Ishikawa (cell line): Measurements from ENCODE around the gene STAC3.

Source experiments
- CEBPB ChIP-seq: IDR thresholded peaks from 2 replicates; pipeline ENCODE4 v1.6.1; 2012
- CREB1 ChIP-seq: IDR thresholded peaks from 2 replicates; pipeline ENCODE4 v1.6.1; 2012; ENCODE audit warnings: low read depth
- EGR1 ChIP-seq: IDR thresholded peaks from 2 replicates; pipeline ENCODE4 v1.6.1; 2012
- EP300 ChIP-seq: IDR thresholded peaks from 2 replicates; pipeline ENCODE4 v1.6.1; 2012; ENCODE audit warnings: borderline replicate concordance
- FOXM1 ChIP-seq: IDR thresholded peaks from 2 replicates; pipeline ENCODE4 v1.6.1; 2012; ENCODE audit warnings: low read depth, borderline replicate concordance
- MAX ChIP-seq: IDR thresholded peaks from 2 replicates; pipeline ENCODE4 v1.6.1; 2012
- NFIC ChIP-seq: IDR thresholded peaks from 2 replicates; pipeline ENCODE4 v1.6.1; 2012
- RAD21 ChIP-seq: IDR thresholded peaks from 2 replicates; pipeline ENCODE4 v1.6.1; 2012; ENCODE audit warnings: low read depth
- REST ChIP-seq: IDR thresholded peaks from 2 replicates; pipeline ENCODE4 v1.6.1; 2012; ENCODE audit warnings: low read depth, mild to moderate bottlenecking
- TAF1 ChIP-seq: IDR thresholded peaks from 2 replicates; pipeline ENCODE4 v1.6.1; 2012; ENCODE audit warnings: low read depth, mild to moderate bottlenecking
- TCF12 ChIP-seq: IDR thresholded peaks from 2 replicates; pipeline ENCODE4 v1.6.1; 2012; ENCODE audit warnings: low read depth
- TEAD4 ChIP-seq: IDR thresholded peaks from 2 replicates; pipeline ENCODE4 v1.6.1; 2012
- USF1 ChIP-seq: IDR thresholded peaks from 2 replicates; pipeline ENCODE4 v1.6.1; 2012
- YY1 ChIP-seq: IDR thresholded peaks from 2 replicates; pipeline ENCODE4 v1.6.1; 2012; ENCODE audit warnings: low read depth
- ZBTB7A ChIP-seq: IDR thresholded peaks from 2 replicates; pipeline ENCODE4 v1.6.1; 2012; ENCODE audit warnings: low read depth

STAC3 gene

GRCh38 chr12:57239587-57240065 lies 11.4 kb downstream of the STAC3 start:
- no peak for TF ChIP-seq REST
- no peak for TF ChIP-seq TEAD4
- TF ChIP-seq USF1, result no peak
- no peak for TF ChIP-seq TCF12
- TF ChIP-seq EGR1, result no peak
- no peak for TF ChIP-seq ZBTB7A
- no peak for TF ChIP-seq RAD21
- no peak; the same call in 1 of the 2 replicates for TF ChIP-seq MAX
- no peak for TF ChIP-seq FOXM1
- TF ChIP-seq TAF1, result no peak
- TF ChIP-seq YY1, result no peak
- TF ChIP-seq NFIC, result no peak
- no peak for TF ChIP-seq CREB1
- TF ChIP-seq CEBPB, result no peak
- TF ChIP-seq EP300, result no peak

- TF ChIP-seq EGR1, result no peak
- peak; percentile 48; the same call in 1 of the 2 replicates for TF ChIP-seq NFIC
- TF ChIP-seq RAD21, result peak; percentile 90
- TF ChIP-seq USF1, result no peak
- peak; percentile 81 for TF ChIP-seq ZBTB7A
- TF ChIP-seq REST, result no peak
- TF ChIP-seq TCF12, result peak; percentile 62; the same call in 1 of the 2 replicates
- no peak for TF ChIP-seq TEAD4
- peak; percentile 64; the same call in 1 of the 2 replicates for TF ChIP-seq YY1
- no peak for TF ChIP-seq CEBPB
- peak; percentile 48; the same call in 1 of the 2 replicates for TF ChIP-seq FOXM1
- TF ChIP-seq MAX, result peak; percentile 77
- peak; percentile 36; the same call in 1 of the 2 replicates for TF ChIP-seq TAF1
- TF ChIP-seq CREB1, result 0 out of 2 replicates have a peak, but pooled peaks have one; percentile 12
- TF ChIP-seq EP300, result no peak
Observed at GRCh38 chr12:57238854-57239554, 12.0 kb downstream of the STAC3 start.

GRCh38 chr12:57237932-57238853 lies 12.8 kb downstream of the STAC3 start:
- no peak for TF ChIP-seq YY1
- TF ChIP-seq CEBPB, result no peak
- no peak for TF ChIP-seq RAD21
- no peak for TF ChIP-seq ZBTB7A
- no peak for TF ChIP-seq EP300
- no peak for TF ChIP-seq CREB1
- TF ChIP-seq NFIC, result no peak
- TF ChIP-seq MAX, result no peak
- no peak for TF ChIP-seq USF1
- TF ChIP-seq REST, result no peak
- TF ChIP-seq EGR1, result no peak
- TF ChIP-seq FOXM1, result no peak
